IPS-15b (cell line): ENCODE measurements around the gene MYO18A.

Experiments used
- H3K27me3 ChIP-seq: one replicate; pipeline ENCODE4 v1.6.1; 2013; ENCODE audit warnings: low read length; ENCODE audit not compliant: control insufficient read depth, insufficient read depth
- H3K36me3 ChIP-seq: one replicate; pipeline ENCODE4 v1.6.1; 2013; ENCODE audit warnings: low read length; ENCODE audit not compliant: control insufficient read depth, insufficient read depth
- H3K4me1 ChIP-seq: one replicate; pipeline ENCODE4 v1.6.1; 2013; ENCODE audit warnings: mild to moderate bottlenecking, low read length; ENCODE audit not compliant: control insufficient read depth, insufficient read depth
- H3K4me3 ChIP-seq: one replicate; pipeline ENCODE4 v1.5.1; 2013; ENCODE audit warnings: low read depth, low read length
- H3K9ac ChIP-seq: one replicate; pipeline ENCODE4 v1.6.1; 2013; ENCODE audit warnings: low read depth, mild to moderate bottlenecking, low read length
- H3K9me3 ChIP-seq: one replicate; pipeline ENCODE4 v1.6.1; 2013; ENCODE audit warnings: mild to moderate bottlenecking, low read length; ENCODE audit not compliant: control insufficient read depth, insufficient read depth

The MYO18A gene

DNA sequence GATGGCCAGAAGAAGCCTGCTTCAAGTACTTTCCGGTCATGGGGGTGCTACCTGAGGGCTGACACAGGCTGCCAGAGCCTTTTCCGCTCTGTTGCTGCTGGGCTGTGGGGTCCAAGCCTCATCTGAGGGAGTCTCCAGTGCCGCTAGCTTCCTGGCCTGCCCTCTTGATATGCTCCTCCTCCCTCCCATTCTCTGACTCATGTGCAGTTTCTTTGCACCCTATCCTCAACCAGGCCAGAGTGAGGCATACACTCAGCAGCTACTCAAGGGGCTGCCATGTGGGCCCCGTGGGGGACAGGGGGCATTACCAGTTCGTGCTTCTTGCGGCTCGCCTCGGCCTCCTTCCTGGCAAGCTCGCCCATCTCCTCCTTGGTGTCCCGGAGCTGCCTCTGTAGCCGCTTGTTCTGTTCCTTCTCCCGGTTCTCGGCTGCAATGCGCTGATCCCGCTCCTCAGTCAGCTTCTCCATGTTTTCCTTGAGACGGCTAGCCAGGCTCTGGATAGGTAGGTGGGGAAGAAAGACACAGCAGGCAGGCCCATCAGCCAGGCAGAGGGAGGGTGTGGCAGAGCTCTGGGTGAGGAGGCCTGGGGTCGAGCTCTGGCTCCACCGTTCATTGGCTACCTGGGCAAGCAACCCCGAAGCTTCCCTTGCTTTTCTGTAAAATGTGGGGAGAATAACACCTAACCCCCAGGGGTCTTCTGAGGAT lies 93.4 kb downstream of the MYO18A start:
- H3K27me3 ChIP-seq, result no peaks in the 10 kb centered on the region
- H3K4me3 ChIP-seq, result no peak overlapping the region
- peaks cover 35% of the 10 kb centered on the region for H3K36me3 ChIP-seq
- peaks cover 12% of the 10 kb centered on the region for H3K4me1 ChIP-seq
- no peak overlapping the region for H3K9ac ChIP-seq
- no peaks in the 10 kb centered on the region for H3K9me3 ChIP-seq

DNA sequence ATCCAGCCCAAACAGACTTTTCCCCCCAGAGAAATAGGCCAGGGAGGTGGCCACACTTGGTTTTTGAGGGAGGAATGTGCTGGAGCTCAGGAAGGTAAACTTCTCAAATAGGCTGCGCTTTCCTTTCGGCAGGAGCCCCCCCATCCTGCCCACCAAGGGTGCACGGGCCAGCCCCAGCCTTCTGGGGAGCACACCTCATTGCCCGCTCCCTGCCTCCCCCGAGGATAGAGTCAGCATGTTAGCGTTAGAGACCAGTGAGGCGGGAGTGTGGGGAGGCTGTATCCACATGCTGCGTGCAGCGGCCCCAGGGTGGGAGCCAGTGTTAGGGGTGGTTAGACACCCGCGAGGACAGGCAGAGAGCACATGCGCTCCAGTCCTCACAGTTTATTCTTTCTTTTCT lies 95.0 kb downstream of the MYO18A start:
- Histone ChIP-seq H3K9ac (no peak overlapping the region), H3K4me1 (peaks cover 12% of the 10 kb centered on the region), H3K36me3 (peaks cover 25% of the 10 kb centered on the region), H3K4me3 (no peak overlapping the region), H3K9me3 (no peaks in the 10 kb centered on the region), H3K27me3 (no peaks in the 10 kb centered on the region)

DNA sequence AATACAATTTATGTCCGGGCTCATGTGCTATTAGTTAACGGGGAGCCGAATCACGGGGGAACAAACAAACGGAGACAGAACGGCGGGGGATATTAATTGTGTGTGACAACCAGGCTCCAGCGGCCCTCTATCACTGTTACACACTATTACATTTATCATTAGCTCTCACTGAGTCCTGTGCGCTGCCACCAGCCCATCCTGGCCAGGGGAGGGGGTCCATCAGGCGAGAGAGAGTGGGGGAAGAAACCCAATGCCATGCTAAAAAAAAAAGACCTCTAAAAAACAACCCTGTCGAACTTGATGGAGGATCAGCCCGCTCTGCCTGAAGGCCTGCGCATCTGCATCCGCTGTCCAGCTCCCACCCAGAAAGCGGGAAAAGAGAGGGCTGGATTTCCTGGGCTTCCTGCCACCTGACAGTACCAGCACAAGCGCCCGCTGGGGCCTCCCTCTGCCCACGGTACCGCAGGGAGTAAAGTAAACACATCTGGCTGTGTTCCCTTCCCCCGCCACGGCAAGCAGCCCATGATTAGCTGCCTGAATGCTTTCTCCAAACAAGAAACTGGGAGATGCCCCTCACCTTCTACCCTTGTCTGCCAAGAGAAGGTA lies 95.6 kb downstream of the MYO18A start:
- no peak overlapping the region for H3K4me3 ChIP-seq
- H3K4me1 ChIP-seq, result peaks cover 12% of the 10 kb centered on the region
- peaks cover 22% of the 10 kb centered on the region for H3K36me3 ChIP-seq
- H3K27me3 ChIP-seq, result no peaks in the 10 kb centered on the region
- H3K9ac ChIP-seq, result no peak overlapping the region
- no peaks in the 10 kb centered on the region for H3K9me3 ChIP-seq

DNA sequence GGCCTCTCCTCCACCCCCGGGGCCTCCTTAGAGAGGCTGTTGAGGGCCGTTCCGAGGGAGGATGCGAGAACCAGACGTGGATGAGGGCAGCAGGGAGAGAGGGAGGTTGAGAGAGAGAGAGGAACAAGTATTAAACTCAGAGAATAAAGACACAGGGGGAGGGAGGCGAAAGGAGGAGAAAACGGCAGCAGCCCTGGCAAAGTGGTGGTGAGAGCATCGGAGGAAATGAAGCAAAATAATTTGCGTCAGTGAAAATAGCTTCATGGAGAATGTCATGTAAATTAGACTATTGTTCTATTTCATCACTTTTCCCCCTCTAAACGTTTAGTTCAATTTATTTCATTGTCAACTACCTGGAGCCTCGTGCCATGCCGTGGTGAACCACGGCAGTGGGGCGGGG lies 99.2 kb downstream of the MYO18A start:
- H3K4me3 ChIP-seq, result no peak overlapping the region
- H3K9me3 ChIP-seq, result no peaks in the 10 kb centered on the region
- H3K36me3 ChIP-seq, result peaks cover 13% of the 10 kb centered on the region
- H3K4me1 ChIP-seq, result peaks cover 11% of the 10 kb centered on the region
- no peak overlapping the region for H3K9ac ChIP-seq
- no peaks in the 10 kb centered on the region for H3K27me3 ChIP-seq

DNA sequence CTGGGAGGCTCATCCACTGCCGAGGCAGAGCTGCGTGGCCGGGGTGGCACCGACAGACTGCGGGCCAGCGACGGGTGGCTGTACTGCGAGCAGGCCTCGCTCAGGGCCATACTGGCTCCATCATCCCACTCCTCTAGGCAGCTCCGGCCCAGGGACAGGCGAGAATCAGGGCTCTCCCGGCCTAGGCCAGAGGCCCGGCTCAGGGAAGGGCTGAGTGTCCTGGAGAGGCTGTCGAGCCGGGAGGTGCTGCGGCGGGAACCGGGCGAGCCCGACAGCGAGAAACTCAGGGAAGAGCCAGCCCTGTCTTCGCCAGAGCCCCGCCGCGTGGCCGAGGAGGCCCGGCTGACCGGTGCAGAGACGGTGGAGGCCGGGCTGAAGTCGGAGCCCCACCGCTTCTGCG lies 99.9 kb downstream of the MYO18A start:
- no peak overlapping the region for H3K9ac ChIP-seq
- no peaks in the 10 kb centered on the region for H3K27me3 ChIP-seq
- no peak overlapping the region for H3K4me3 ChIP-seq
- H3K36me3 ChIP-seq, result peaks cover 9% of the 10 kb centered on the region
- H3K4me1 ChIP-seq, result peaks cover 11% of the 10 kb centered on the region
- H3K9me3 ChIP-seq, result no peaks in the 10 kb centered on the region

DNA sequence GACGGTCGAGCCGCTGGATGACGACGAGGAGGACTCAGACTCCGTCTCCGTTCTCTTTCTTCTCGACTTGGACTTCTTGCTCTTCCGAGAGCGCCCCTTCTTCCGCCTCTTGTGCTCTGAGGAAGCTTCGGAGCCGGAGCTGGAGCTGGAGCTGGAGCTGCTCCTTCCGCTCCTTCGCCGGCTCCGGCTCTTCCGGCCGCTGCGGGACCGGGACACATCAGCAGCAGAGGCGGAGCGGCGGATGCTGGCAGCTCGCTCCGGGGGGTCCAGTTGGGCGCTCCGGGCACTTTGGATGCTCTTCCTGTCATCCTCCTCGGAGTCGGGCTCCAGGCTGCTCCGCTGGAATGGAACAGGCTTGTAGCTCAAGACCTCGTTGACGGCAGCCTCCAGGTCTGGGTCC lies 100.3 kb downstream of the MYO18A start:
- peaks cover 7% of the 10 kb centered on the region for H3K4me1 ChIP-seq
- no peaks in the 10 kb centered on the region for H3K27me3 ChIP-seq
- H3K9ac ChIP-seq, result no peak overlapping the region
- peaks cover 9% of the 10 kb centered on the region for H3K36me3 ChIP-seq
- no peak overlapping the region for H3K4me3 ChIP-seq
- H3K9me3 ChIP-seq, result no peaks in the 10 kb centered on the region

DNA sequence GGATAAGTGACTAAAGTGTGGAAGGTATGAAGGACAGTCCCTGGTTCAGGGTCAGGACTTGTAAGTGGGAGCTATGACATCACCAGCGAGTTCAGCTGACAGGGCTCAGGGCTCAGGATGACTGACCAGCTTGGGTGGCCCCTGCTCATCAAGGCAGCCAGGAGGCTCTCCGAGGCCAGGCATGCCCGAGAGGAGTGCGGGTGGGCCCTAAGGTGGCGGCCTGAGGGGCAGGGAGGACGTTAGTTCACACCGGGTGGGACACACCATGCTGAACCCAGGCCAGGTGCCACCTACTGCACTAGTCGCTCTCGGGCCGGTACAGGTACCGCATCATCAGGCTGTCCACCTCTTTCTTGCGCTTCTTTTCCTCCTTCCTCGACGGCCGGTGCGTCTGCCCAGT lies 100.8 kb downstream of the MYO18A start:
- peaks cover 4% of the 10 kb centered on the region for H3K4me1 ChIP-seq
- no peaks in the 10 kb centered on the region for H3K9me3 ChIP-seq
- peaks cover 13% of the 10 kb centered on the region for H3K36me3 ChIP-seq
- no peak overlapping the region for H3K4me3 ChIP-seq
- H3K9ac ChIP-seq, result no peak overlapping the region
- no peaks in the 10 kb centered on the region for H3K27me3 ChIP-seq

DNA sequence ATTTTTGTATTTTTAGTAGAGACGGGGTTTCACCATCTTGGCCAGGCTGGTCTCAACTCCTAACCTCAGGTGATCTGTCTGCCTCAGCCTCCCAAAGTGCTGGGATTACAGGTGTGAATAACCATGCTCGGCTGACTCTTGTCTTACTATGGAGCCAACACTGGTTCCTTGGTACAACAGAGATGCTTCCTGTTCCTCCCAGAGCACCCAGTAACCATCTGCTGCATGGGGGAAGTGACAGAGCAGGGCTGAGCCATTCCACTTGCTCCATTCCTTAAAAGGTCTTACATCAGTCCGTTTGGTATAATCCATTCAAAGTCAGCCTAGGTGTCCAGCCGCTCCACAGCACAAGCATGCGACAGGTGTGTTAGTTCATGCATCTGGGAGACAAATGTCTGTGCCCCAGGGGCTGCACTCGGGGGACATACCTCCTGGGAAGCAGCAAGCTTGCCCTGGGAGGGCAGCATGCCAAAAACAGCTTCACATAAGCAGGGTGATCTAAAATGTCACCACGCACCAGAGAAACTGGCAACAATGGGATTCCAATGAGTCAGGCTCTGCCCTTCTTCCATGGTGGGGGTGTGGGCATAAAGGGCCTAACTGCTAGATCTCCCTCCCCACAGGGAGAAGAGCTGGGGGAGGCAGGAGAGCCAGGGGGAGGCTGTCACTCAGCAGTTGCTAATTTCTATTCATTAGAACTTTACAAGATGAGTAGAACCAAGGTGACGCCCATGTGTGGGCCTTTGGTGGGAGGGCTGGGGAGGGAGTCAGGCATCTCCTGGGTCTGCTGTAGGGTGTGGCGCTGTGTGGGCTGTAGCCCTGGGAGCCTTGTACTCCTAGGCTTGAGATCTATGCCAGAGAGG lies 101.8 kb downstream of the MYO18A start:
- Histone ChIP-seq H3K4me1 (peaks cover 8% of the 10 kb centered on the region), H3K9me3 (no peaks in the 10 kb centered on the region), H3K9ac (no peak overlapping the region), H3K27me3 (no peaks in the 10 kb centered on the region), H3K4me3 (no peak overlapping the region), H3K36me3 (peaks cover 10% of the 10 kb centered on the region)

DNA sequence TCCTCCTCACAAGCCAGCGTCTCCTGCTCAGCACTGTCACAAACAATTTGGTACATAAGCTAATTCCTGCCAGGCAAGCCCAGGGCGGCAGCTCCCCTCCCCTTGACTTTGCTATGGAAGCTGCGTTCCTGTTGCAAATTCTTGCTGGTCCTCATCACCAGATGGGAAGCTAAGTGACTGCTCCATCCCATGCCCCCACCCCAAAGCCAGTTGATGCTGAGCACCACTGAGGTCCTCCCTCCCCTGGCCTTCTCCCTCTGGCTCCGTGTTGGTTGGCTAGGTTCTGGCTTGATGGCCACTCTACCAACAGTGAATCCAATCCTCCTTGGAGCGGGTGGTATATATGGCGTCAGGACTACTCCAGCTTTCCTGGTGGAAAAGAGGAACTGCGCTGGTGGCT lies 102.9 kb downstream of the MYO18A start:
- Histone ChIP-seq H3K4me3 (no peak overlapping the region), H3K4me1 (peaks cover 13% of the 10 kb centered on the region), H3K9me3 (no peaks in the 10 kb centered on the region), H3K27me3 (no peaks in the 10 kb centered on the region), H3K9ac (no peak overlapping the region), H3K36me3 (peaks cover 10% of the 10 kb centered on the region)

DNA sequence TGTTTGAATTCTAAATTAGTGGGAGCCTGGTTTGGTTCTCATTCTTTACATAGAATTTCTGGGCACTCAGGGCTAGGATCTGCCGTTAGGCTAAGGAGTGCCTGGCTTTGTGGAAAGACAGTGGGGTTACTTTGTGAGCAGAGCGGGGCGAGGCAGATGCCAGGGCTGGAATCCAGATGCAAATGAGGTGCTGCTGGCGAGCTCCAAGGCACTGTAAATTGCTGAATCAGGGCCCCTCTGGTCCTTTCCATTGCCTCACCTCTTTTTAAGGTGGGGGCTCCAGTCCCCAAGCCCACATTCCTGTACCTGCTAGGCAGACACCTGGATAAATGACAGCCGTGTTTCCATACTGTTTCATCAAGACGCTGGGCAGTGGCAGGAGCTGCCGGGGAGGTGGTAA lies 103.5 kb downstream of the MYO18A start:
- H3K9me3 ChIP-seq, result no peaks in the 10 kb centered on the region
- H3K27me3 ChIP-seq, result no peaks in the 10 kb centered on the region
- peaks cover 13% of the 10 kb centered on the region for H3K4me1 ChIP-seq
- H3K4me3 ChIP-seq, result no peak overlapping the region
- H3K9ac ChIP-seq, result no peak overlapping the region
- peaks cover 10% of the 10 kb centered on the region for H3K36me3 ChIP-seq

DNA sequence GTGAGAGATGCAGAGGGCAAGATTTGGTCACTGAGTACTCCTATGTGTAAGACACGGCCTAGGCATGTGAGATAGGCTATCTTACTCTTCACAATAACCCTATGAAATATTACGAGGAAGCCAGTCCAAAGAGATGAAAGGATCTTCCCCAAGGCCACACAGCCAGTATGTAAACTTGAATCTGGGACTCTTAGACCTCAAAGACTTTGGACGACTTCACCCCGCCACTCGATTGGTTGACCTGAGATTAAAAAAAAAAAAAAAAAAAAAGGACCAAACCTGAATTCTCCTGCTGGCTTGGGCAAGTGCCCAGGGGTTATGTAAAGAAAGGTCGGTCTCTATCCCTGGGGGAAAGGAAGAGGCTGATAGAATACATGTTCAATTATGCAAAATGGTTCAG lies 104.1 kb downstream of the MYO18A start:
- Histone ChIP-seq H3K36me3 (peaks cover 10% of the 10 kb centered on the region), H3K9me3 (no peaks in the 10 kb centered on the region), H3K4me1 (peaks cover 13% of the 10 kb centered on the region), H3K27me3 (no peaks in the 10 kb centered on the region), H3K4me3 (no peak overlapping the region), H3K9ac (no peak overlapping the region)

DNA sequence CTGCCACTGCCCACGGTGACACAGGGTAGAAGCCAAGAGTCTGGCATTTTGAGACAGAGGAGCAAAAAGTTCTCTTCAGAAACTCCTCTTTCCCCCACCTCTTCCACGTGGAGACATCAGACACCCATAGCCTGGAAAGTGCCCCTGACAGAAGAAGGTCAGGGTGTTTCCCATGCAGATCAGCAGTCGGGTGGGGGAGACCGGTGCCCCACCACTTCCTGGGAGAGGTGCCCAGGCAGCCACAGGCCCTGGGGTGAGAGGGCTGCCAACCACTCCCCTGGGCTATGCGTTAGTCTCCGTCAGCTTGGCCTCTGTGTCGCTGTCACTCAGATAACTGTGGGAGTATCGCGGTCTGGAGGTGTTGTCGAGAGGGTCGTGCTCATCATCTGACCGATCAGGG lies 105.7 kb downstream of the MYO18A start:
- peaks cover 6% of the 10 kb centered on the region for H3K36me3 ChIP-seq
- H3K9me3 ChIP-seq, result no peaks in the 10 kb centered on the region
- H3K4me1 ChIP-seq, result peaks cover 16% of the 10 kb centered on the region
- H3K27me3 ChIP-seq, result no peaks in the 10 kb centered on the region
- no peak overlapping the region for H3K9ac ChIP-seq
- H3K4me3 ChIP-seq, result no peak overlapping the region
